HepG2 (cell line): Measurements from ENCODE around the gene SPI1. TPM values are rescaled to one million over a fixed set of nuclear protein-coding genes. Genes with fewer than 3 reads are reported as not detected.

ENCODE experiments used
- CSRNP2 ChIP-seq: sonication (generic); formaldehyde crosslinking; conservative IDR thresholded peaks from 2 replicates; pipeline ENCODE4 v1.8.0; 2022; ENCODE audit warnings: low read depth, missing genetic modification reagents
- FOSL2 ChIP-seq: sonication (generic); formaldehyde crosslinking; IDR thresholded peaks from 2 replicates; pipeline ENCODE4 v1.4.0; 2020; ENCODE audit warnings: missing genetic modification reagents
- HHEX ChIP-seq: IDR thresholded peaks from 2 replicates; pipeline ENCODE4 v1.6.1; 2016; ENCODE audit warnings: control low read depth
- HMGXB4 ChIP-seq, 2 experiments: sonication (generic) in 1 of 2; formaldehyde crosslinking in 1 of 2; IDR thresholded peaks; 2 replicates each; pipeline versions ENCODE4 v1.4.0 to v1.6.1; 2018 to 2020; ENCODE audit warnings: missing genetic modification reagents in 2 of 2, borderline replicate concordance in 1 of 2, low read depth in 1 of 2, mild to moderate bottlenecking in 1 of 2, missing biosample characterization in 1 of 2
- KLF11 ChIP-seq: IDR thresholded peaks from 2 replicates; pipeline ENCODE4 v1.6.1; 2016; ENCODE audit warnings: missing compliant biosample characterization
- MED8 ChIP-seq: sonication (generic); formaldehyde crosslinking; IDR thresholded peaks from 2 replicates; pipeline ENCODE4 v1.8.1; 2023; ENCODE audit warnings: mild to moderate bottlenecking, missing genetic modification reagents; ENCODE audit not compliant: insufficient replicate concordance
- MNT ChIP-seq: fragments of 450-650 bp; IDR thresholded peaks from 2 replicates; pipeline ENCODE4 v1.6.1; 2016
- MTF1 ChIP-seq: sonication (generic); formaldehyde crosslinking; IDR thresholded peaks from 2 replicates; pipeline ENCODE4 v1.5.0; 2020; ENCODE audit warnings: missing genetic modification reagents
- MXD3 ChIP-seq: IDR thresholded peaks from 2 replicates; pipeline ENCODE4 v1.6.1; 2016; ENCODE audit warnings: mild to moderate bottlenecking, missing biosample characterization, missing genetic modification reagents
- NFE2 ChIP-seq: sonication (generic); formaldehyde crosslinking; IDR thresholded peaks from 2 replicates; pipeline ENCODE4 v1.4.0; 2020; ENCODE audit warnings: missing genetic modification reagents
- NFRKB ChIP-seq: fragments of 450-650 bp; IDR thresholded peaks from 2 replicates; pipeline ENCODE4 v1.6.1; 2017
- NFYC ChIP-seq: IDR thresholded peaks from 2 replicates; pipeline ENCODE4 v1.6.1; 2016; ENCODE audit warnings: missing genetic modification reagents, missing compliant biosample characterization
- NONO ChIP-seq, 2 experiments: fragments of 450-650 bp in 1 of 2; sonication (generic) in 1 of 2; formaldehyde crosslinking in 1 of 2; IDR thresholded peaks in 1 of 2; conservative IDR thresholded peaks in 1 of 2; 2 replicates each; pipeline versions ENCODE4 v1.6.1 to v1.8.0; 2017 to 2022; ENCODE audit warnings: mild to moderate bottlenecking in 1 of 2, missing genetic modification reagents in 1 of 2, moderate library complexity in 1 of 2
- STAG1 ChIP-seq: sonication (generic); formaldehyde crosslinking; IDR thresholded peaks from 2 replicates; pipeline ENCODE4 v1.4.0; 2020; ENCODE audit warnings: missing genetic modification reagents
- UBTF ChIP-seq: sonication (generic); formaldehyde crosslinking; IDR thresholded peaks from 2 replicates; pipeline ENCODE4 v1.4.0; 2020; ENCODE audit warnings: mild to moderate bottlenecking, missing genetic modification reagents
- ZBTB39 ChIP-seq: sonication (generic); formaldehyde crosslinking; IDR thresholded peaks from 2 replicates; pipeline ENCODE4 v1.5.0; 2020; ENCODE audit warnings: missing genetic modification reagents
- ZNF557 ChIP-seq: sonication (generic); formaldehyde crosslinking; IDR thresholded peaks from 2 replicates; pipeline ENCODE4 v1.4.0; 2020; ENCODE audit warnings: missing genetic modification reagents
- polyA plus RNA-seq, 8 experiments: library from polyadenylated mRNA; depleted of rRNA in 3 of 8; stranded (reverse) in 7 of 8; unstranded in 1 of 8; fragments of >200 nt; fragmentation: Illumina TruSeq in 4 of 8; extraction: Trizol in 4 of 8; gene quantifications; 2 replicates each; pipeline versions ENCODE4 v1.2.1 to v1.2.3, GENCODE V29; 2011 to 2016; ENCODE audit warnings: low read depth in 4 of 8, missing spikeins in 1 of 8, mixed read lengths in 1 of 8; ENCODE audit not compliant: insufficient read depth in 1 of 8
- total RNA-seq, 5 experiments: library from RNA; depleted of rRNA; stranded (reverse); fragments of >200 nt; fragmentation: Illumina TruSeq; extraction: Trizol; gene quantifications; 2 replicates each; pipeline ENCODE4 v1.2.3, GENCODE V29; 2016; ENCODE audit warnings: low read depth in 1 of 5

SPI1 gene
- total and polyA plus RNA-seq, 2 of the 13 experiments (the other 11 are each of a cell fraction or from before 2014, with no cell fraction given): not detected

GRCh38 chr11:47426062-47426956, 48.0 kb upstream of the SPI1 start, which contains the start of gene PSMC3 (continued):
- TF ChIP-seq MXD3 (CRISPR knock-in tag) (no peak), MED8 (peak; percentile 23), FOSL2 (peak; percentile 35; the same call in 1 of the 2 replicates), NFYC (CRISPR knock-in tag) (peak; percentile 82), ZNF557 (0 out of 2 replicates have a peak, but pooled peaks have one; percentile 21), KLF11 (CRISPR knock-in tag) (0 out of 2 replicates have a peak, but pooled peaks have one; percentile 22), STAG1 (CRISPR knock-in tag) (no peak), UBTF (CRISPR knock-in tag) (peak; percentile 23; the same call in 1 of the 2 replicates), NONO (IDR thresholded peaks at IDR 0.05) (no peak), NONO (CRISPR knock-in tag; conservative IDR thresholded peaks at IDR 0.05) (peak; percentile 43; the same call in 1 of the 2 replicates), NFE2 (peak; percentile 52; the same call in 1 of the 2 replicates), MNT (peak; percentile 72), CSRNP2 (CRISPR knock-in tag) (no peak), ZBTB39 (CRISPR knock-in tag) (no peak), MTF1 (CRISPR knock-in tag) (peak; percentile 48; the same call in 1 of the 2 replicates), HHEX (CRISPR knock-in tag) (peak; percentile 17; the same call in 1 of the 2 replicates), NFRKB (peak; percentile 76; the same call in 1 of the 2 replicates), HMGXB4 (CRISPR knock-in tag; IDR thresholded peaks at IDR 0.05; ENCODE audit: borderline replicate concordance in 1 of 2, low read depth in 1 of 2) (peak; percentile 61 to 68; a peak in 3 of 4 replicates)
